GM19193 (cell line): ENCODE measurements around the gene RPS27L.

Source experiments
- POLR2A ChIP-seq: IDR thresholded peaks from 4 replicates; pipeline ENCODE4 v1.6.1; 2011; ENCODE audit not compliant: insufficient read depth, insufficient read length; ENCODE audit errors: extremely low read depth

Gene RPS27L

DNA sequence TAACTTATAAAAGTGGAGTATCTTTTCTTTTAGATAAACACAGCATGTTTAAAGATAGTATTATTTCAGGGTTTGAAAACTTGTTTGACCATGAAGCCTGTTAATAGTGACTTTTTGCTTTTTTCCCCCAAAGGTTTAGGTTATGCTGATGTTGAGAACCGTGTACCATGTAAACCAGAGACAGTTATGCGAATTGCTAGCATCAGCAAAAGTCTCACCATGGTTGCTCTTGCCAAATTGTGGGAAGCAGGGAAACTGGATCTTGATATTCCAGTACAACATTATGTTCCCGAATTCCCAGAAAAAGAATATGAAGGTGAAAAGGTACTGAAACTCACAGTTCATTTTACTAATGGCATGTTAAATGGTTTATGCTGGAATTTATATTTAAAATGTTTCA is 30.6 kb downstream of the RPS27L start:
- no peak for TF ChIP-seq POLR2A

DNA sequence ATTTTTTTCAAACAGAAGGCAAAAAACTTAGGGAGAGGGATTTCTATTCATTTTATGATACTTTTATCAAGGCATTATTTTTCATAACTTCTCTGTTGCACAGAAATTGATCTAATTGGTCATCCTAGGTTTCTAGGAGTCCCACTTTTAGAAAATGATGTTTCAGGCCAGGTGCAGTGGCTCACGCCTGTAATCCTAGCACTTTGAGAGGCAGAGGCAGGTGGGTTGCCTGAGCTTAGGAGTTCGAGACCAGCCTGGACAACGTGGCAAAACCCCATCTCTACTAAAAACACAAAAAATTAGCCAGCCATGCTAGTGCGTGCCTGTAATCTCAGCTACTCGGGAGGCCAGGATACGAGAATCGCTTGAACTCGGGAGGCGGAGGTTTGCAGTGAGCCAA is 32.8 kb downstream of the RPS27L start:
- no peak for TF ChIP-seq POLR2A

DNA sequence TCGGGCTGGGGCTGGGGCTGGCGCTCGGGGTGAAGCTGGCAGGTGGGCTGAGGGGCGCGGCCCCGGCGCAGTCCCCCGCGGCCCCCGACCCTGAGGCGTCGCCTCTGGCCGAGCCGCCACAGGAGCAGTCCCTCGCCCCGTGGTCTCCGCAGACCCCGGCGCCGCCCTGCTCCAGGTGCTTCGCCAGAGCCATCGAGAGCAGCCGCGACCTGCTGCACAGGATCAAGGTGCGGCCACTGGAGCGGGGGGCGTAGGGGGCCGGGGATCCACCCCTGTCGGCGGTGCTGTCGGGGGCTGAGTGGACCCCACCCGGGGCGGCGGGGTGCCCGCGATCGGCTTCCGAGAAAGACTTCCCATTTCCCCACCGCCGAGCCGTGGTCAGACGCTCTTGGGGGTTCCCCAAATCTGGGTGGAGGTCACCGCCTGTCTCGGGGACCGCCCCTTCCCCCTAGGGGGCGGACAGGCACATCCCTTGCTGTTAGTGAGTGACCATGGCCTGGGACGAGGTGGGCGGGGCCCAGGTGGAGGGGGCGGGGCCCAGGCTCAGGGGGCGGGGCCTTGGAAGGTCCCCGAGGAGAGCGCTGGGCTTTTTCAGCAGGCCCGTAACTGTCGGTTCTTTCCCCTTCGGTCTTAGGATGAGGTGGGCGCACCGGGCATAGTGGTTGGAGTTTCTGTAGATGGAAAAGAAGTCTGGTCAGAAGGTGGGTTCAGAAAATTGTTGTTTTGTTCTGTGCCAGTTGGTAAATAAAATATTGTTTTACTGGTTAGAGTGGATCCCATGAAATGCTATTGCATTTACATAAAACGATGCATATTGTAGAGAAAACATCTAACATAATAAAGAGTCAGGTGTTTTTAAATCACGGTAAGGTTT is 35.0 kb downstream of the RPS27L start:
- no peak for TF ChIP-seq POLR2A

DNA sequence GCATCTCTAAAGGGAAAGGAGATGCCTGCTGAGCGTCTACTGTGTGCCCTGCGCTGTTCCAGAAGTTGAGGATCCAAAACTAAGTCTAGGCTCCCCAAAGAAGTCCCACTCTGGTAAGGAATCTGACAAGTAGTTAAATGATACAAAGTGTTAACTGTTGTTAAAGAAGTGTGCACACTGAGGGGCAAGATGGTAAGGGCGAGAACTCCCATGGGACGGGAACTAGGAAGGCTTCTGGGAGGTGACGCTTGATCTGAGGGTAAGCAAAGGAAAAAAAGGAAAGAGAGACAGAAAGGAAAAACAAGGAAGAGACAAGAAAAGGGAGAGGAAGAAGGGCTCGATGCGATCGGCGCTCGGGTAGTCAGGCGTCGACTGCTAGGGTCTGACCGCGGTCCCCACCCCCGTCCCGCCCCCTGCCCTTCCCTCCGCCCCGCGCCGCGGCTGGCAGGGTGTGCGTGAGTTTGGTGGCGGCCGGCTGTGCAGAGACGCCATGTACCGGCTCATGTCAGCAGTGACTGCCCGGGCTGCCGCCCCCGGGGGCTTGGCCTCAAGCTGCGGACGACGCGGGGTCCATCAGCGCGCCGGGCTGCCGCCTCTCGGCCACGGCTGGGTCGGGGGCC is 35.8 kb downstream of the RPS27L start, which contains the start of gene LACTB:
LACTB (plus strand) TSS at position 480 of the 620 bp plus-strand sequence; CDS start at position 491, 11 bp downstream.
- peak; percentile 52 for TF ChIP-seq POLR2A

DNA sequence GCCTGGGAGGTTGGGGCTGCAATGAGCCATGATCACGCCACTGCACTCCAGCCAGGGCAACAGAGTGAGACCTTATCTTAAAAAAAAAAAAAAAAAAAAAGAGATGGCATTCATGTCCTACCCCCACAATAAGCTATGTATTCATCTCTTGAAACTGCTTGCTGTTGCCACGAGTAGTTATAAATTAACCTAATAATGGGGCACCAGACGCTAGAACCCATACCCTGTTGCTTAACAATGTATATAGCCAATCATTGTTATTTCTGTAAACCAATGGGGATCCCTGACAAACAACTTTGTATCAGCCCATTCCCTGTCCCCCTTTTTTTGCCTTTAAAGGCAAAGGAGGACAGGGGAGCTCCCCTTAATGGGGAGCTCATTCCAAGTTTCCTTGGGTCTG is 38.4 kb downstream of the RPS27L start:
- no peak for TF ChIP-seq POLR2A

DNA sequence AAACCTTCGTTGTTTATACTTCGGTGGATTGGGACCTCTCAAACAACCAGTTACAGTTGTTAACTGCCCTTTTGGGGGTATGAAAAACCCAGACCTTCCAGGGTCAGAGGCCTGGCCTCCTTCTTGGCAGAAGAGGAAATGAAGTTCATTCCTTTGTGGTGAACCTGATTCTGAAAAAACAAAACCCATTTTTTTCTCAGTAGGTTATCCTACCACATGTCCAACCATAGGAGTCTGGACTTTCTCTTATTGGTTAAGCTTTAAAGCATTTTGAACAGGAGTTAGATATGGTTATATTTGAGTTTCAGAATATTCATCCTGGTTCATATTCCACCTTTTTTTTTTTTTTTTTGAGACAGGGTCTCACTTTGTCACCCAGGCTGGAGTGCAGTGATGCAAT is 42.8 kb downstream of the RPS27L start:
- TF ChIP-seq POLR2A = no peak

DNA sequence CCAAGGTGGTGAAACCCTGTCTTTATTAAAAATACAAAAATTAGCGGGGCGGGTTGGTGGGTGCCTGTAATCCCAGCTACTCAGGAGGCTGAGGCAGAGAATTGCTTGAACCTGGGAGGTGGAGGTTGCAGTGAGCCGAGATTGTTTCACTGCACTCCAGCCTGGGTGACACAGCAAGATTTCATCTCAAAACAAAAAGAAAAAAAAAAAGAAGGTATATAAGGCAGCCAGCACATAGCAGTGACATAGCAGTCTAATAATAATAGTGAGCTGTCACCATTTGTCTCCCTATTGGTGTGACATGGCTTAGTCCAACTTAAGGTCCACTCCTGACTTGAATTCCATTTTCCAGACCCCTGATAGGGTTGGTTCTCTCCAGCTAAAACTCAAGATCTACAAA is 44.4 kb downstream of the RPS27L start:
- TF ChIP-seq POLR2A = no peak

DNA sequence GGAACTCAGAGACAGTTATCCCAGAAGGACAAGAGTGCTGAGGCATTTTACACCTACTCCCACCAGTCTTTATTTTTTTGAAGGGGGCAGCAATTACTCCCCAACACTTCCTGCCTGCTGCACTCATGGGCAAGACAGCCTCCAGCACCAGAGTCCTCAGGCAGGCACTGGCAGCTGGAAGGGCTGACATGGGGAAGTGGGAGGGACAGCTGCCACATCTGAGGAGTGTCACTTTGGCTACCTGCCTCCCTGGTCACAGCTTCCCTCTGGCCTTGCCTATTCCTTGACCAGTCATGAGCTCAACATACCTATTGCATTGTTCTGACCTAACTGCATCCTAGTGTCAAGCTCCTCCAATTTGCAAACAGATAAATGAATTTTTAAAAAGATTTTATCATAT is 45.8 kb downstream of the RPS27L start:
- no peak for TF ChIP-seq POLR2A

DNA sequence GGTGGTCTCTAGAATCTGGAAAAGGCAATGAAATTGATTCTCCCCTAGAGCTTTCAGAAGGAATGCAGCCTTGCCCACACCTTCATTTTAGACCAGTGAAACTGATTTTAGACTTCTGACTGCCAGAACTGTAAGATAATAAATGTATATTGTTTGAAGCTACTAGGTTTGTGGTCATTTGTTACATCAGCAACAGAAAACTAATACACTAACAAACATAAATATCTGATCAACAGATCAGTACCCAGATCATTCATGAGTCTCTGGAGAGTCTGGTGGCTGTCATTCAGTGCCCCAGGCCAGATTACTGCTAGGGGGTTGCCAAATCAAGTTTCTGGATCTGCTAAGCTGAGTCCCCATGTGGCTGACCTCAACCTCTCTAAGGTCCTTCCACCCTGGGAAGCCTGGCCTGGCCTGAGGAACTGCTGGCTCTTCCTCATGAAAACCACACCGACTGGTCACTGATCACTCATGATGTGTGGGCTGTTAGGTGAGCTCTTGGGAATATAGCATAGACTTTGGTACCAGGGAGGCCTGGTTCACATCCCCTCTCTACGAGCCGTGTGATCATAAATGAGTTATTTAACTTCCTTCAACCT is 46.8 kb downstream of the RPS27L start:
- no peak for TF ChIP-seq POLR2A

DNA sequence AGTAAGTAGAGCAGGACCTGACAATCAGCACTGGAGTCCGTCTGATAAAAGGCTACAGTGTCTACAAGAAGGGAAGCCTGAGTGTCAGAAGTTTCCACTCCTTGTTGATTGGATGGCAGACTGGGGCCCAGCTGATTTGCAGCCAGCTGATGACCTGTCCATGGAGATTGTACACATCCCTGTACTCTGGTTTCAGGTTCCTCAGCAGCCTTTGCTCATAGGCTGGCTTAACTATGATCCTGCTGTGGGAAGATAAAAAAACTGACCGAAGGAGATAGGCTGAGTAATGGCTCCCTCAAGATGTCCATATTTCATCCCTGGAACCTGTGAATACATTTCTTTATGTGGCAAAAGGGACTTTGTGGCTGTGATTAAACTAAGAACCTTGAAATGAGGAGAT is 47.4 kb downstream of the RPS27L start:
- no peak for TF ChIP-seq POLR2A

DNA sequence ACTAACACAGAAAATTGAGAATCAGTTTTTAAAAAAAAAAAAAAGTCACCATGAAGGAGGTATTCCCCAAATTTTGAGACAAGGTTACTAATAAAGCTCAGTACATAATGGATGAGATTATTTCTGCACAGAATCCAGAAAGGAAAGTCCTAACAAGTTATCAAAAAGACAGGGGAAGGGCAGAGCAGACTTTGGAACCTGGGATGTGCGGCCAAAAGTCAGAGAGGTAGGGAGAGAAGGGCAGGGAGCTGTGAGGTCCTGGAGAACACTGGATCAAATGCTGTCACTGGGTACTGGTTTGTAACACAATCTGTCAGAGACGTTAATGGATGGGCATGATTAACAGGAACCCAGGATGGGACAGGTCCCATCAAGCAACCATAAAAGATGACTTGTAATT is 47.8 kb downstream of the RPS27L start:
- no peak for TF ChIP-seq POLR2A

DNA sequence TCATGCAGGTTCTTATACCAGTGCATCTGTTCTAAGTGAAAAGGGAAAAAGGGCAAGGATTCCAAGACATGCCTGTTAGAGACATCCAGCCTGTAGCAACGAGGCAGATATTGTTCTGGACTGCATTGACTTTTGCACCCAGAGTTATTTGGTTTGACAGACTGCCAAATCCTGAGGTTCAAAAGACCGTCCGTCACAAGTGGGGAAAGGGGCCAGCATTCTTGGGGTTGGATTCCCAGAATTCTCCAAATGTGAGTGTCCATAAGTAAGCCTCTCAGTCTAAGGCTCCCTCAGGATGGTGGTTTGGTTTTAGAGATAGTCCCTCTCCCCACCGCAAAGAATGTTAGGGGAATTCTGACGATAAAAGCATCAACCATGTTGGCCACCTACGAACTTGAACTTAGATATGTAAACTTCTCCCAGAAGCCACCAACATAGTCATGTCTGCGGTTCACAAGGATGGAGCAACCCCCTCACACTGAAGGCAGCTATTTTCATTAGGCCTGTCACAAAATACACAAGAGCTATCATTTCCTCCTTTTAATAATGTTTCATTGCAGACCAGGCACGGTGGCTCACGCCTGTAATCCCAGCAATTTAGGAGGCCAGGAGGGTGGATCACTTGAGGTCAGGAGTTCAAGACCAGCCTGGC is 49.3 kb downstream of the RPS27L start:
- no peak for TF ChIP-seq POLR2A

DNA sequence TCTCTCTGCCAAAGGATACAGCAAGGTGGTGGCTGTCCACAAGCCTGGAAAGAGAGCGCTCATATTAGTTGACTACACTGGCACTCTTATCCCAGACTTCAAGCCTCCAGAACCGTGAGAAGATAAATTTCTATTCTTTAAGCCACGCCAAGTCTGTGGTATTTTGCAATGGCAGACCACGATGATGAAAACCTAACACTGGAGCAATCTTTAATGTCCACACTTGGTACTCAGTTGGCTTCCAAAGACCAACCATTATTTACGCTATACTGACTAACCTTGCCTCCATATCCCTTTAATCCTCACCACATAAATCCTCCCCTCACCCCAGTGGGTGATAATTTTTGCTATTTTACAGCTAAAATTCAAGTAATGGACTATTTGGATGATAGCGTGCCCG is 52.5 kb downstream of the RPS27L start:
- TF ChIP-seq POLR2A = no peak

DNA sequence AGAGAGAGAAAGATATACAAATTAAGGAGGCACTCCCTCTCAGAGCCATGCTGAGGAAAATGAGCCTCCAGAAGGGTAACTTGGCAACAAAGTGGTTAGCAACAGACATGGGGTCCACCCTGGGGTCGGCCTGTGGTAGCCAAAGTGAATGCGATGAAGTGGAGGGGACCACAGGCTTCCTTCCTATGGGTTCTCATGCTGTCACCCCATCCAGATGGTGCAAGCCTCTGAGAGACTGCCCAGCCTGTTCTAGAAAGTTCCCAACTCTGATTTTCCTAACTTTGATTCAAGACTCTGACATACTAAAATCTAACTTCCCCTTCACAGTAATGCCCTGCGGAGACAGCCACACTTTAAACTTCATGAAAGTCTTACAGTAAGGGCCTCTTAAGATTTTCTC is 53.9 kb downstream of the RPS27L start:
- no peak for TF ChIP-seq POLR2A
